Measurements from ENCODE around the gene RNPEPL1. TPM values are rescaled to one million over a fixed set of nuclear protein-coding genes. Genes with fewer than 3 reads are reported as not detected.

Gene RNPEPL1
- total RNA-seq, 4 donors from 2014 or later, result 85.0 to 175 (median 154) TPM

DNA sequence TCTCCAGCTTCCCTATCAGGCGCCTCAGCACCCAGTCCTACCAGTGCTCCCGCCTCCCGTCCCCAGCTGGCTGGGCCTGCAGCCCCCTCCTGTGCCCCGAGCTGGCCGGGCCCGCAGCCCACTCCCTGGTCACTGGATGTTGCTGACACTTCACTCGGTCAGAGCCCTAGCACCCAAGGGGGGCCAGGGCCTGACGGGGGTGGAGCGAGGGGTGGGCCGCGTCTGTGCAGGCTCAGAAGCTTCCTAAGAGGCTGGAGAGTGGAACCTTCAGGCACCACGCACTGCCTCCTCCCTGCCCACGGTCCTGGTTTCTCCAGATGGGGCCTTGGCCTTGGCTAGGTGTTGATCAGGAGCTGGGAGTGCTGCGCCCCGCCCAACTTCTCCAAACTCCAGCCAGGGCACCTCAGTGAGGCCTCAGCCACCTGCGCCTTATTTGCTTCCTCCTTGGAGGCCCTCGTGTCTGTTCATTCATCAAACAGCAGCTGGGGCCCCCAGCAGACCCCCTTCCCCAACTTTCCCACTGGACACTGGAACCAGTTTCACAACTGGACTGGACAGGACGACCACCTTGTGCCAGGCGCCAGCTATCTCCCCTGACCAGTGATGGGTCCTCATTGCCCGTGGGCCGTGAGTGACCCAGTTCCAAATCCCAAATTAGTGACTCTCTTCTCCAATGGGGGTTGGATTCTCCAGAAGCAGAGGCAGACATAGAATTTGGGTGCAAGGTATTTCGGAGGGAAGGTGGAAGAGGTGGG, 35.0 kb downstream of the RNPEPL1 start:
- peak overlapping the region in 2 of 4 donors; percentile 91 to 93 for H3K27ac ChIP-seq
- H3K4me1 ChIP-seq, result peaks cover 0 to 19% (median 4%) of the 10 kb centered on the region in 4 donors
- DNase-seq, result peak in 2 of 3 donors; percentile 39 to 43
- H3K27me3 ChIP-seq, result no peaks in the 10 kb centered on the region
- peaks cover 0 to 20% (median 0%) of the 10 kb centered on the region in 3 donors for H3K36me3 ChIP-seq
- TF ChIP-seq CTCF (IDR thresholded peaks at IDR 0.05), result no peak
- no peak for TF ChIP-seq POLR2A (IDR thresholded peaks at IDR 0.05)
- no peak overlapping the region for H3K4me3 ChIP-seq
- H3K9me3 ChIP-seq, result no peaks in the 10 kb centered on the region

DNA sequence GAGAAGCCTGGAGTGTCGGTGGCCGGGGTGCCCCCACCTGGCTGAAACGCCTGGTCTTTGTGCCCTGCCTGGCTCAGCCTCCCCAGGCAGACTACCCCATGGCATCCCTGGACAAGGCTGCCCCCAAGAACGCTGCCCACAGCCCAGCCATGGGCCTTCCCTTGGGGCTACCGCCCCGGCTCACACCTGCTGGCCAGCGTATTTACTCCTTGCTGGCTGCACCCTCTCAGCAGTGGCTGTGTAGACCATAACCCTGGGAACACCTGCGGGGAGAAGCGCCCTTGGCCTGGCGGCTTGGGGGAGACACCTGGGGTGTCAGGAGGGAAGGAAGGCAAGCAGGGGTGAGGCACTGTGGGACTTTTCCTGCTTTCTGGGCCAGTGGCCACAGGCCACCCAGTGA, 35.6 kb downstream of the RNPEPL1 start:
- peaks cover 0 to 14% (median 0%) of the 10 kb centered on the region in 3 donors for H3K36me3 ChIP-seq
- no peaks in the 10 kb centered on the region for H3K27me3 ChIP-seq
- peaks cover 0 to 19% (median 4%) of the 10 kb centered on the region in 4 donors for H3K4me1 ChIP-seq
- DNase-seq, result peak in 1 of 3 donors; percentile 49
- H3K4me3 ChIP-seq, result peak overlapping the region in 2 of 4 donors; percentile 24 to 66
- peak overlapping the region in 3 of 4 donors; percentile 75 to 93 (median 91) for H3K27ac ChIP-seq
- H3K9me3 ChIP-seq, result no peaks in the 10 kb centered on the region
- no peak for TF ChIP-seq CTCF (IDR thresholded peaks at IDR 0.05)
- TF ChIP-seq POLR2A (IDR thresholded peaks at IDR 0.05), result no peak

- Histone ChIP-seq H3K36me3 (peaks cover 0 to 8% (median 0%) of the 10 kb centered on the region in 3 donors), H3K4me3 (peak overlapping the region in 2 of 4 donors; percentile 63 to 66), H3K4me1 (peaks cover 0 to 19% (median 4%) of the 10 kb centered on the region in 4 donors), H3K27me3 (no peaks in the 10 kb centered on the region), H3K27ac (peak overlapping the region in 3 of 4 donors; percentile 75 to 93 (median 91)), H3K9me3 (no peaks in the 10 kb centered on the region)
- TF ChIP-seq CTCF (IDR thresholded peaks at IDR 0.05) (peak in 4 of 6 experiments; percentile 49 to 83 (median 74)), POLR2A (IDR thresholded peaks at IDR 0.05) (peak in 1 of 2 donors; percentile 7)
- DNase-seq, result peak in 2 of 3 donors; percentile 79 to 85
Measured at GRCh38 chr2:240604291-240604938, 36.1 kb downstream of the RNPEPL1 start.

DNA sequence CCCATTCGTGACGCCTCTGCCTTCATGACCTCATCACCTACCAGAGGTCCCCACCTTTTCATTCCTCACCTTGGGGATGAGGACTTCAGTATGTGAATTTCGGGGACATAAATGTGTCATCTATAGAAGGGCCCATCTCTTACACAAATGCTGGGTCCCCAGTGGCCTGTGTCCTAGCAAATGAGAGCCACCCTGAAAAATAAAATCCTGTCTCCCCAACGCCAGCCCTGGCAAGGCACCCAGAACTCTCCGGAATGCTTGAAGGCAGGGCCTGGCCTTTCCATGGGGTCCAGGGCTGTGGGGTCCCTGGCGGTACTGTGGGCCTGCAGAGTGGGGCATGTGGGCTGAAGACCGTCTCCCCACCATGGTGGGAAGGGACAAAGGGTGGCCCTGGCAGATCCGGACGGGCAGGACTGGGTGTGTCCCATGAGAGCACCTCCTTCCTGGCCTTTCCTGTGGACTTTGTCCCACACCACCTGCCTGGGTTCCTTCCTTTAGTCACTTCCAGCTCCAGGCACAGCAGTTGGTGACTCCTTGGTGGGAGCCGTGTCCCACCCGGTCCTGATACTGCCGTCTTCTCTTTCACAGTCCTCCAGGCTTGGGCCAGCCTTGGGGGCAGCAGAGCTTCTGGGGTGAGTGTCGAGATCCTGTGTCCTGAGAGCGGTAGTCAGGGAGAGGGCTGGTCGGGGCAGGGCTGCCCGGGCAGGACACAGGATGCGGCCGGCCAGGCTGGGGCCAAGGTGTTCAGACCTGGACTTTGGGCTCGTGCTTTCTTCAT, 36.8 kb downstream of the RNPEPL1 start:
- Histone ChIP-seq H3K27me3 (no peaks in the 10 kb centered on the region), H3K4me1 (peaks cover 0 to 19% (median 4%) of the 10 kb centered on the region in 4 donors), H3K27ac (peak overlapping the region in 3 of 4 donors; percentile 75 to 93 (median 91)), H3K36me3 (peaks cover 0 to 7% (median 0%) of the 10 kb centered on the region in 3 donors), H3K4me3 (peak overlapping the region in 3 of 4 donors; percentile 26 to 66 (median 63)), H3K9me3 (no peaks in the 10 kb centered on the region)
- DNase-seq, result peak in 2 of 3 donors; percentile 90 to 92
- no peak for TF ChIP-seq CTCF (IDR thresholded peaks at IDR 0.05)
- TF ChIP-seq POLR2A (IDR thresholded peaks at IDR 0.05), result peak; percentile 93 to 96

Measured in Peyer's patch (tissue), 4 donors.